GM23338 (cell line): ENCODE measurements around the gene ABCC1. TPM values are rescaled to one million over a fixed set of nuclear protein-coding genes. Genes with fewer than 3 reads are reported as not detected.

Source experiments
- ATAC-seq: fragments of 200-7000 bp; cut with Tn5 transposase; 3 replicates; pipeline ENCODE4 v1.9.1; 2020
- DNase-seq: peaks from one replicate; pipeline ENCODE4 v3.0.0-alpha.2; 2015; ENCODE audit warnings: low spot score
- H2AFZ ChIP-seq: fragments of 200-600 bp; sonication (generic); 2 replicates; pipeline ENCODE4 v1.8.0; 2016; ENCODE audit warnings: antibody characterized with exemption, mild to moderate bottlenecking, moderate library complexity
- H3F3A ChIP-seq: fragments of 200-600 bp; sonication (generic); replicated peaks from 2 replicates; pipeline ENCODE4 v1.8.0; 2017; ENCODE audit warnings: antibody characterized with exemption, mixed run types, low read depth
- H3K27ac ChIP-seq: fragments of 200-600 bp; sonication (generic); 2 replicates; pipeline ENCODE4 v1.6.1; 2016; ENCODE audit warnings: low read depth
- H3K27me3 ChIP-seq: fragments of 200-600 bp; sonication (generic); 2 replicates; pipeline ENCODE4 v1.8.0; 2016; ENCODE audit warnings: mild to moderate bottlenecking, mixed run types, moderate library complexity; ENCODE audit not compliant: insufficient read depth
- H3K36me3 ChIP-seq: fragments of 200-600 bp; sonication (generic); 2 replicates; pipeline ENCODE4 v1.8.0; 2016; ENCODE audit warnings: mild to moderate bottlenecking; ENCODE audit not compliant: insufficient read depth
- H3K4me1 ChIP-seq: fragments of 200-600 bp; sonication (generic); 2 replicates; pipeline ENCODE4 v1.8.0; 2016; ENCODE audit warnings: mild to moderate bottlenecking, moderate library complexity; ENCODE audit not compliant: insufficient read depth
- H3K4me2 ChIP-seq: fragments of 200-600 bp; sonication (generic); 2 replicates; pipeline ENCODE4 v1.7.1; 2017; ENCODE audit warnings: mixed run types
- H3K4me3 ChIP-seq: fragments of 200-600 bp; sonication (generic); 2 replicates; pipeline ENCODE4 v1.6.1; 2016; ENCODE audit warnings: mixed run types
- H3K79me2 ChIP-seq: fragments of 200-600 bp; sonication (generic); replicated peaks from 2 replicates; pipeline ENCODE4 v1.8.0; 2017; ENCODE audit warnings: mild to moderate bottlenecking; ENCODE audit not compliant: insufficient read depth
- H3K9me2 ChIP-seq: fragments of 200-600 bp; sonication (generic); 2 replicates; pipeline ENCODE4 v1.8.0; 2017; ENCODE audit not compliant: insufficient read depth
- H4K20me1 ChIP-seq: fragments of 200-600 bp; sonication (generic); replicated peaks from 2 replicates; pipeline ENCODE4 v1.8.0; 2017; ENCODE audit warnings: mild to moderate bottlenecking; ENCODE audit not compliant: insufficient read depth
- H3K27ac Mint-ChIP-seq: 2 replicates; pipeline ENCODE4 v1.8.0; 2020; ENCODE audit warnings: inconsistent platforms, mild to moderate bottlenecking, moderate library complexity, mixed read lengths
- H3K27me3 Mint-ChIP-seq: 3 replicates; pipeline ENCODE4 v1.8.0; 2022; ENCODE audit warnings: low read depth, mild to moderate bottlenecking, moderate library complexity, mixed read lengths, inconsistent platforms; ENCODE audit not compliant: insufficient read depth, poor library complexity
- H3K36me3 Mint-ChIP-seq: 3 replicates; pipeline ENCODE4 v1.8.0; 2021; ENCODE audit warnings: low read depth, mild to moderate bottlenecking, inconsistent platforms, moderate library complexity, mixed read lengths
- H3K4me1 Mint-ChIP-seq: 3 replicates; pipeline ENCODE4 v1.8.0; 2020; ENCODE audit warnings: mild to moderate bottlenecking, inconsistent platforms, mixed read lengths
- H3K4me3 Mint-ChIP-seq: 3 replicates; pipeline ENCODE4 v1.8.0; 2021; ENCODE audit warnings: moderate library complexity, mild to moderate bottlenecking, inconsistent platforms, mixed read lengths
- H3K9me3 Mint-ChIP-seq: 3 replicates; pipeline ENCODE4 v1.8.0; 2020; ENCODE audit warnings: moderate library complexity, mild to moderate bottlenecking, inconsistent platforms, mixed read lengths
- CREB1 ChIP-seq: fragments of 250-450 bp; sonication (Bioruptor Pico); IDR thresholded peaks from 2 replicates; pipeline ENCODE4 v1.5.0; 2020; ENCODE audit warnings: low read depth, mild to moderate bottlenecking, moderate library complexity
- EZH2 ChIP-seq: fragments of 200-600 bp; sonication (generic); IDR thresholded peaks from one replicate; pipeline ENCODE4 v1.8.0; 2017; ENCODE audit warnings: antibody characterized with exemption, mild to moderate bottlenecking, low read depth; ENCODE audit not compliant: unreplicated experiment
- EZH2phosphoT487 ChIP-seq: fragments of 200-600 bp; sonication (generic); IDR thresholded peaks from one replicate; pipeline ENCODE4 v1.8.1; 2018; ENCODE audit warnings: antibody characterized with exemption; ENCODE audit not compliant: unreplicated experiment
- JUNB ChIP-seq: IDR thresholded peaks from one replicate; pipeline ENCODE4 v1.6.1; 2016; ENCODE audit warnings: antibody characterized with exemption; ENCODE audit not compliant: unreplicated experiment
- NANOG ChIP-seq: IDR thresholded peaks from 2 replicates; pipeline ENCODE4 v1.6.1; 2016; ENCODE audit warnings: antibody characterized with exemption, borderline replicate concordance
- POLR2AphosphoS5 ChIP-seq: IDR thresholded peaks from 2 replicates; pipeline ENCODE4 v1.6.1; 2016; ENCODE audit warnings: antibody characterized with exemption, low read depth
- STAT1 ChIP-seq: IDR thresholded peaks from one replicate; pipeline ENCODE4 v1.6.1; 2016; ENCODE audit warnings: antibody characterized with exemption; ENCODE audit not compliant: unreplicated experiment
- ZNF114 ChIP-seq: fragments of 250-450 bp; sonication (Bioruptor Pico); IDR thresholded peaks from 2 replicates; pipeline ENCODE4 v1.5.0; 2020; ENCODE audit warnings: mild to moderate bottlenecking, moderate library complexity
- ZNF331 ChIP-seq: fragments of 250-450 bp; sonication (Bioruptor Pico); IDR thresholded peaks from 2 replicates; pipeline ENCODE4 v1.5.0; 2020; ENCODE audit warnings: low read depth, mild to moderate bottlenecking, moderate library complexity
- ZNF462 ChIP-seq: fragments of 250-450 bp; sonication (Bioruptor Pico); IDR thresholded peaks from 2 replicates; pipeline ENCODE4 v1.5.0; 2020; ENCODE audit warnings: mild to moderate bottlenecking, moderate library complexity
- polyA plus RNA-seq: library from polyadenylated mRNA; unstranded; fragments of >200 nt; fragmentation: Nextera tagmentation; extraction: Ambion mirVana; gene quantifications from 2 replicates; pipeline ENCODE4 v1.2.1, GENCODE V29; 2016
- total RNA-seq: library from RNA; depleted of rRNA; stranded (reverse); fragments of >200 nt; shearing (Covaris generic); gene quantifications from 2 replicates; pipeline ENCODE4 v1.2.3, GENCODE V29; 2014
- TF ChIP-seq, protein P1 (sequence below), 2 experiments: fragments of 200-600 bp in 1 of 2; sonication (generic) in 1 of 2; conservative IDR thresholded peaks; 2 replicates each; pipeline versions ENCODE4 v1.5.1 to v1.6.1; 2016 to 2017; ENCODE audit warnings: antibody characterized with exemption in 2 of 2, low read depth in 2 of 2, mild to moderate bottlenecking in 2 of 2, moderate library complexity in 1 of 2
- TF ChIP-seq, protein P2 (sequence below): IDR thresholded peaks from 2 replicates; pipeline ENCODE4 v1.6.1; 2016; ENCODE audit warnings: antibody characterized with exemption

Gene ABCC1
- total and polyA plus RNA-seq, 2 experiments from 2014 or later = 11.0 to 46.6 TPM

GRCh38 chr16:16138034-16138635 lies 188.7 kb downstream of the ABCC1 start (continued):
- TF ChIP-seq, protein P1, sequence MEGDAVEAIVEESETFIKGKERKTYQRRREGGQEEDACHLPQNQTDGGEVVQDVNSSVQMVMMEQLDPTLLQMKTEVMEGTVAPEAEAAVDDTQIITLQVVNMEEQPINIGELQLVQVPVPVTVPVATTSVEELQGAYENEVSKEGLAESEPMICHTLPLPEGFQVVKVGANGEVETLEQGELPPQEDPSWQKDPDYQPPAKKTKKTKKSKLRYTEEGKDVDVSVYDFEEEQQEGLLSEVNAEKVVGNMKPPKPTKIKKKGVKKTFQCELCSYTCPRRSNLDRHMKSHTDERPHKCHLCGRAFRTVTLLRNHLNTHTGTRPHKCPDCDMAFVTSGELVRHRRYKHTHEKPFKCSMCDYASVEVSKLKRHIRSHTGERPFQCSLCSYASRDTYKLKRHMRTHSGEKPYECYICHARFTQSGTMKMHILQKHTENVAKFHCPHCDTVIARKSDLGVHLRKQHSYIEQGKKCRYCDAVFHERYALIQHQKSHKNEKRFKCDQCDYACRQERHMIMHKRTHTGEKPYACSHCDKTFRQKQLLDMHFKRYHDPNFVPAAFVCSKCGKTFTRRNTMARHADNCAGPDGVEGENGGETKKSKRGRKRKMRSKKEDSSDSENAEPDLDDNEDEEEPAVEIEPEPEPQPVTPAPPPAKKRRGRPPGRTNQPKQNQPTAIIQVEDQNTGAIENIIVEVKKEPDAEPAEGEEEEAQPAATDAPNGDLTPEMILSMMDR (conservative IDR thresholded peaks at IDR 0.05; ENCODE audit: low read depth in 2 of 2) = no peak
- no peak for TF ChIP-seq EZH2phosphoT487
- TF ChIP-seq, protein P2, sequence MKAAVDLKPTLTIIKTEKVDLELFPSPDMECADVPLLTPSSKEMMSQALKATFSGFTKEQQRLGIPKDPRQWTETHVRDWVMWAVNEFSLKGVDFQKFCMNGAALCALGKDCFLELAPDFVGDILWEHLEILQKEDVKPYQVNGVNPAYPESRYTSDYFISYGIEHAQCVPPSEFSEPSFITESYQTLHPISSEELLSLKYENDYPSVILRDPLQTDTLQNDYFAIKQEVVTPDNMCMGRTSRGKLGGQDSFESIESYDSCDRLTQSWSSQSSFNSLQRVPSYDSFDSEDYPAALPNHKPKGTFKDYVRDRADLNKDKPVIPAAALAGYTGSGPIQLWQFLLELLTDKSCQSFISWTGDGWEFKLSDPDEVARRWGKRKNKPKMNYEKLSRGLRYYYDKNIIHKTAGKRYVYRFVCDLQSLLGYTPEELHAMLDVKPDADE = no peak
- TF ChIP-seq ZNF331 = no peak
- no peak for TF ChIP-seq POLR2AphosphoS5
- no peak for TF ChIP-seq CREB1 (CRISPR knock-in tag)
- no peak for TF ChIP-seq ZNF114 (CRISPR knock-in tag)

GRCh38 chr16:16139061-16139460 lies 189.6 kb downstream of the ABCC1 start:
- Mint-ChIP-seq H3K27me3 (peaks cover 16% of the 10 kb centered on the region), H3K27ac (no peak overlapping the region), H3K9me3 (no peaks in the 10 kb centered on the region), H3K36me3 (peaks cover 81% of the 10 kb centered on the region), H3K4me1 (peaks cover 14% of the 10 kb centered on the region), H3K4me3 (no peak overlapping the region)
- Histone ChIP-seq H3K9me2 (no peaks in the 10 kb centered on the region), H3K36me3 (peaks cover 36% of the 10 kb centered on the region), H3K4me1 (0 out of 2 replicates have a peak, but pooled peaks cover 4% of the 10 kb centered on the region), H3K27me3 (no peaks in the 10 kb centered on the region), H4K20me1 (peaks cover 8% of the 10 kb centered on the region), H3F3A (0 out of 2 replicates have a peak, but pooled peaks cover 5% of the 10 kb centered on the region), H2AFZ (no peak overlapping the region), H3K27ac (no peak overlapping the region), H3K4me2 (no peak overlapping the region), H3K79me2 (no peaks in the 10 kb centered on the region), H3K4me3 (no peak overlapping the region)
- ATAC-seq (no peak), DNase-seq (no peak)
- TF ChIP-seq STAT1 (no peak), EZH2phosphoT487 (no peak), NANOG (no peak), POLR2AphosphoS5 (no peak), ZNF331 (no peak), ZNF462 (CRISPR knock-in tag) (no peak), EZH2 (no peak), JUNB (no peak)
- TF ChIP-seq, protein P1 (conservative IDR thresholded peaks at IDR 0.05; ENCODE audit: low read depth in 2 of 2) = no peak
